ENCODE data around the gene LBHD2.
"Not testable (repeated sequence)": the region's sequence is repeated elsewhere in the genome, so short reads cannot be mapped to it uniquely, and the experiment has no call there.

- TF ChIP-seq JUNB (IDR thresholded peaks at IDR 0.05); GATAD2B (conservative IDR thresholded peaks at IDR 0.05; ENCODE audit: low read depth); SUZ12 (IDR thresholded peaks at IDR 0.05; ENCODE audit: unreplicated experiment); RCOR1 (conservative IDR thresholded peaks at IDR 0.05; ENCODE audit: low read depth, low read length); JUND (IDR thresholded peaks at IDR 0.05; ENCODE audit: low read depth, low read length); RFX5 (IDR thresholded peaks at IDR 0.05; ENCODE audit: low read depth, low read length); CEBPB (IDR thresholded peaks at IDR 0.05; ENCODE audit: borderline replicate concordance in 1 of 2, low read depth in 2 of 2, low read length in 2 of 2); EP300 (IDR thresholded peaks at IDR 0.05; ENCODE audit: borderline replicate concordance in 1 of 2, control insufficient read depth in 1 of 2, low read depth in 2 of 2, low read length in 2 of 2); NFIC (IDR thresholded peaks at IDR 0.05; ENCODE audit: low read depth, low read length); YY1 (IDR thresholded peaks at IDR 0.05; ENCODE audit: low read depth, low read length); BCL11A (IDR thresholded peaks at IDR 0.05; ENCODE audit: low read depth, low read length); ZNF384 (IDR thresholded peaks at IDR 0.05; ENCODE audit: borderline replicate concordance, low read depth, low read length): not testable (repeated sequence)
- TF ChIP-seq, protein P1, sequence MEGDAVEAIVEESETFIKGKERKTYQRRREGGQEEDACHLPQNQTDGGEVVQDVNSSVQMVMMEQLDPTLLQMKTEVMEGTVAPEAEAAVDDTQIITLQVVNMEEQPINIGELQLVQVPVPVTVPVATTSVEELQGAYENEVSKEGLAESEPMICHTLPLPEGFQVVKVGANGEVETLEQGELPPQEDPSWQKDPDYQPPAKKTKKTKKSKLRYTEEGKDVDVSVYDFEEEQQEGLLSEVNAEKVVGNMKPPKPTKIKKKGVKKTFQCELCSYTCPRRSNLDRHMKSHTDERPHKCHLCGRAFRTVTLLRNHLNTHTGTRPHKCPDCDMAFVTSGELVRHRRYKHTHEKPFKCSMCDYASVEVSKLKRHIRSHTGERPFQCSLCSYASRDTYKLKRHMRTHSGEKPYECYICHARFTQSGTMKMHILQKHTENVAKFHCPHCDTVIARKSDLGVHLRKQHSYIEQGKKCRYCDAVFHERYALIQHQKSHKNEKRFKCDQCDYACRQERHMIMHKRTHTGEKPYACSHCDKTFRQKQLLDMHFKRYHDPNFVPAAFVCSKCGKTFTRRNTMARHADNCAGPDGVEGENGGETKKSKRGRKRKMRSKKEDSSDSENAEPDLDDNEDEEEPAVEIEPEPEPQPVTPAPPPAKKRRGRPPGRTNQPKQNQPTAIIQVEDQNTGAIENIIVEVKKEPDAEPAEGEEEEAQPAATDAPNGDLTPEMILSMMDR (IDR thresholded peaks at IDR 0.05 in 2 of 3, conservative IDR thresholded peaks at IDR 0.05 in 1 of 3; ENCODE audit: control insufficient read depth in 2 of 3, extremely low read depth in 1 of 3, insufficient read depth in 1 of 3, low read depth in 3 of 3, low read length in 3 of 3), result not testable (repeated sequence)
- TF ChIP-seq, protein P2, sequence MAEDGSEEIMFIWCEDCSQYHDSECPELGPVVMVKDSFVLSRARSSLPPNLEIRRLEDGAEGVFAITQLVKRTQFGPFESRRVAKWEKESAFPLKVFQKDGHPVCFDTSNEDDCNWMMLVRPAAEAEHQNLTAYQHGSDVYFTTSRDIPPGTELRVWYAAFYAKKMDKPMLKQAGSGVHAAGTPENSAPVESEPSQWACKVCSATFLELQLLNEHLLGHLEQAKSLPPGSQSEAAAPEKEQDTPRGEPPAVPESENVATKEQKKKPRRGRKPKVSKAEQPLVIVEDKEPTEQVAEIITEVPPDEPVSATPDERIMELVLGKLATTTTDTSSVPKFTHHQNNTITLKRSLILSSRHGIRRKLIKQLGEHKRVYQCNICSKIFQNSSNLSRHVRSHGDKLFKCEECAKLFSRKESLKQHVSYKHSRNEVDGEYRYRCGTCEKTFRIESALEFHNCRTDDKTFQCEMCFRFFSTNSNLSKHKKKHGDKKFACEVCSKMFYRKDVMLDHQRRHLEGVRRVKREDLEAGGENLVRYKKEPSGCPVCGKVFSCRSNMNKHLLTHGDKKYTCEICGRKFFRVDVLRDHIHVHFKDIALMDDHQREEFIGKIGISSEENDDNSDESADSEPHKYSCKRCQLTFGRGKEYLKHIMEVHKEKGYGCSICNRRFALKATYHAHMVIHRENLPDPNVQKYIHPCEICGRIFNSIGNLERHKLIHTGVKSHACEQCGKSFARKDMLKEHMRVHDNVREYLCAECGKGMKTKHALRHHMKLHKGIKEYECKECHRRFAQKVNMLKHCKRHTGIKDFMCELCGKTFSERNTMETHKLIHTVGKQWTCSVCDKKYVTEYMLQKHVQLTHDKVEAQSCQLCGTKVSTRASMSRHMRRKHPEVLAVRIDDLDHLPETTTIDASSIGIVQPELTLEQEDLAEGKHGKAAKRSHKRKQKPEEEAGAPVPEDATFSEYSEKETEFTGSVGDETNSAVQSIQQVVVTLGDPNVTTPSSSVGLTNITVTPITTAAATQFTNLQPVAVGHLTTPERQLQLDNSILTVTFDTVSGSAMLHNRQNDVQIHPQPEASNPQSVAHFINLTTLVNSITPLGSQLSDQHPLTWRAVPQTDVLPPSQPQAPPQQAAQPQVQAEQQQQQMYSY (CRISPR knock-in tag; IDR thresholded peaks at IDR 0.05), result not testable (repeated sequence)
These were observed 36.6 kb upstream of the LBHD2 start for GRCh38 chr14:103047453-103047852.
